MCF 10A (cell line): Measurements from ENCODE around the gene MAGI1. TPM values are rescaled to one million over a fixed set of nuclear protein-coding genes. Genes with fewer than 3 reads are reported as not detected.

Experiments
- BruUV-seq: library from RNA; stranded (reverse); fragments of 400-500 nt; replicated peaks from 2 replicates; lab custom pipeline; 2021; lab: Mats Ljungman, UMichigan
- CTCF ChIA-PET: fragments of 300-600 bp; sonication (Branson Sonifier 250); formaldehyde crosslinking; extraction: SDS; loops from one replicate; lab custom pipeline; 2021; ENCODE audit warnings: antibody characterized with exemption, inconsistent platforms; lab: Yijun Ruan, JAX
- POLR2A ChIA-PET: fragments of 300-600, 350-650 bp; sonication (Branson Sonifier 250); formaldehyde crosslinking; extraction: SDS; loops from one replicate; lab custom pipeline; 2020; ENCODE audit warnings: antibody characterized with exemption, inconsistent platforms; lab: Yijun Ruan, JAX
- DNase-seq: peaks from one replicate; pipeline ENCODE4 v3.0.0-alpha.2; 2018; ENCODE audit not compliant: unreplicated experiment
- H3K27ac Mint-ChIP-seq: one replicate; pipeline ENCODE4 v1.8.0; 2022; ENCODE audit warnings: mild to moderate bottlenecking, low read depth, mixed read lengths; ENCODE audit not compliant: unreplicated experiment
- H3K27me3 Mint-ChIP-seq: one replicate; pipeline ENCODE4 v1.8.0; 2022; ENCODE audit warnings: mixed read lengths; ENCODE audit not compliant: insufficient read depth, unreplicated experiment
- H3K36me3 Mint-ChIP-seq: one replicate; pipeline ENCODE4 v1.8.0; 2022; ENCODE audit warnings: mild to moderate bottlenecking, moderate library complexity, mixed read lengths; ENCODE audit not compliant: insufficient read depth, unreplicated experiment
- H3K4me1 Mint-ChIP-seq: one replicate; pipeline ENCODE4 v1.8.0; 2022; ENCODE audit warnings: mixed read lengths; ENCODE audit not compliant: insufficient read depth, unreplicated experiment
- H3K4me3 Mint-ChIP-seq: one replicate; pipeline ENCODE4 v1.8.0; 2022; ENCODE audit warnings: mild to moderate bottlenecking, moderate library complexity, mixed read lengths; ENCODE audit not compliant: unreplicated experiment
- H3K9me3 Mint-ChIP-seq: one replicate; pipeline ENCODE4 v1.8.0; 2022; ENCODE audit warnings: mixed read lengths; ENCODE audit not compliant: unreplicated experiment
- CTCF ChIP-seq: fragments of 200-600 bp; IDR thresholded peaks from one replicate; pipeline ENCODE4 v1.8.0; 2022; ENCODE audit warnings: antibody characterized with exemption, mild to moderate bottlenecking; ENCODE audit not compliant: unreplicated experiment
- intact Hi-C: fragments of 100-400 bp; cut with micrococcal nuclease; formaldehyde crosslinking; loops from 2 replicates; pipeline ENCODE4 v1.14.1; 2022
- total RNA-seq: library from RNA; stranded (reverse); gene quantifications from 2 replicates; pipeline ENCODE4 v1.2.3, GENCODE V29; 2022

Gene MAGI1
- total RNA-seq, 1 experiment from 2014 or later = 6.2 TPM

DNA sequence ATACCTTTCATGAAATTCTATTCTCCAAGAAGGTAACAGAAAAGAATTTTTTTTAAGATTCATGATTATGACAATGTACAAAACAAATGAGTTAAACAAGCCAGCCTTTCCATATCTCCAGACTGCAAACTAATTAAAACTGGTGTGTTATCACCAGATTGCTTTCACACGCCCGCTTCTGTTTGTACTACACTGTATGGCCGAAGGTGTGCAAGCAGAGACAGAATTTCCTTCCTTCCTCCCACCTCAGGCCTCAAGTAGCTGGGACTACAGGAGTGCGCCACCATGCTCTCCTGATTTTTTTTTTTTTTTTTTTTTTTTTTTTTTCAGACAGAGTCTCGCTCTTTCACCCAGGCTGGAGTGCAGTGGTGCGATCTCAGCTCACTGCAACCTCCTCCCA lies 400.4 kb downstream of the MAGI1 start:
- H3K27ac Mint-ChIP-seq = no peak overlapping the region
- peaks cover 6% of the 10 kb centered on the region for H3K9me3 Mint-ChIP-seq
- ChIA-PET CTCF (interaction anchor here (0.5 kb wide), 1 partner anchor 44 kb away, joined by 3 read pairs; no protein-coding TSS in a partner anchor), POLR2A (no interaction called here)
- intact Hi-C loops = no loop called here
- no peak overlapping the region for H3K4me3 Mint-ChIP-seq
- no TSS peak for BruUV-seq
- no peaks in the 10 kb centered on the region for H3K36me3 Mint-ChIP-seq
- TF ChIP-seq CTCF = no peak
- H3K4me1 Mint-ChIP-seq = no peaks in the 10 kb centered on the region
- no peak for DNase-seq
- H3K27me3 Mint-ChIP-seq = no peaks in the 10 kb centered on the region

DNA sequence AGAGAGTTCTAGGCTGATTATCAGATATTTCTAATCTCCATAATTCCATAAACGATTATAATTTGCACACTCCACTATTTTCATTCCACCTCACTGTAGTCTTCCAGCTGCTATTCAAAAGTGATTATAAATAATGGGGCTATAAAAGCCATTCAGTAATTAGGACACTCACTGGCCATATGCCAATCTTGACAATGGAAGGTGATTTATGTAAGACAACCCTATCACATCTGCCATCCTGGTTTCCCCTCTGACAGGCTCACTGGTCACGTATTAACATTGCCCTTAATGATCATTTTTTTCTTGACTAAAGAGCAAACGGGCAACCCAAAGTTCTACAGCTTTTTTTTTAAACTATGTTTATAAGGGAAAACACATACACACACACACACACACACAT lies 402.4 kb downstream of the MAGI1 start:
- no peak for DNase-seq
- Mint-ChIP-seq H3K4me1 (no peaks in the 10 kb centered on the region), H3K4me3 (no peak overlapping the region), H3K27ac (no peak overlapping the region), H3K27me3 (no peaks in the 10 kb centered on the region), H3K36me3 (no peaks in the 10 kb centered on the region), H3K9me3 (peaks cover 6% of the 10 kb centered on the region)
- no TSS peak for BruUV-seq
- POLR2A ChIA-PET = no interaction called here
- CTCF ChIA-PET = no interaction called here
- intact Hi-C loops = no loop called here
- no peak for TF ChIP-seq CTCF

DNA sequence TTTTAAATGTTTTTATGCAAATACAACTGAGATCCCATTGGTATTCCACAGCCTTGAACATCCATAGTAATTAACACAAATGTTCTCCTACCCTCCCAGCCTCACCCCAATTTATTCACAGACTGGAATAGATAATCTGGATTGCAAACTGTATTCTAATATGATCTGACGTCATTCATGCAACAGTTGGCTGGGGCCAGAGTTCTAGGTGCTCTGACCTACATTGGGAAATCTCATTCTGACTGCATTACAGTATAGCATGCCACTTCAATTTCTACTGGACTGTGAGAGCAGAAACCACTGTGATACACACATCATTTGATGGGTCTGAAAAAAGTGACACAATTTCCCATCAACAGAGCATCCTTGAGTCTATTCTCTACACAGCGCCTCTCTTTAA lies 403.1 kb downstream of the MAGI1 start:
- BruUV-seq = no TSS peak
- intact Hi-C loops = no loop called here
- Mint-ChIP-seq H3K4me1 (no peaks in the 10 kb centered on the region), H3K27me3 (no peaks in the 10 kb centered on the region), H3K36me3 (no peaks in the 10 kb centered on the region), H3K9me3 (peaks cover 11% of the 10 kb centered on the region), H3K27ac (no peak overlapping the region), H3K4me3 (no peak overlapping the region)
- no peak for TF ChIP-seq CTCF
- no peak for DNase-seq
- POLR2A ChIA-PET = no interaction called here
- CTCF ChIA-PET = no interaction called here

- H3K27me3 Mint-ChIP-seq = no peaks in the 10 kb centered on the region
- no peaks in the 10 kb centered on the region for H3K4me1 Mint-ChIP-seq
- TF ChIP-seq CTCF = no peak
- no peak overlapping the region for H3K4me3 Mint-ChIP-seq
- H3K9me3 Mint-ChIP-seq = peaks cover 7% of the 10 kb centered on the region
- no peak overlapping the region for H3K27ac Mint-ChIP-seq
- POLR2A ChIA-PET = no interaction called here
- no peak for DNase-seq
- no TSS peak for BruUV-seq
- intact Hi-C loops = no loop called here
- H3K36me3 Mint-ChIP-seq = no peaks in the 10 kb centered on the region
- CTCF ChIA-PET = interaction anchor here (0.6 kb wide), 1 partner anchor 1849 kb away, joined by 3 read pairs; no protein-coding TSS in a partner anchor
Observed at GRCh38 chr3:65633018-65633638, 405.6 kb downstream of the MAGI1 start.
